Activated naive CD8-positive, alpha-beta T cell treated with anti-CD3 and anti-CD28 coated beads, Interleukin-2, amount 10 ng/mL, durations not matched to agents 7 days and 5 days (primary cell): ENCODE data around the gene ZNF770. TPM values are rescaled to one million over a fixed set of nuclear protein-coding genes. Genes with fewer than 3 reads are reported as not detected.
"Not testable (repeated sequence)": the region's sequence is repeated elsewhere in the genome, so short reads cannot be mapped to it uniquely, and the experiment has no call there.

Source experiments
- ATAC-seq: fragments of 150-1000 bp; cut with Tn5 transposase; one replicate; pipeline ENCODE4 v1.10.0; 2021; ENCODE audit warnings: low read depth, moderate library complexity
- POLR2A ChIA-PET: fragments of 350-600 bp; sonication (Branson Sonifier 250); formaldehyde crosslinking; loops from one replicate; lab custom pipeline; 2021; ENCODE audit warnings: antibody characterized with exemption; lab: Charles Lee
- DNase-seq: peaks from one replicate; pipeline ENCODE4 v3.0.0; 2021
- H3K27ac Mint-ChIP-seq: one replicate; pipeline ENCODE4 v1.8.0; 2022; ENCODE audit warnings: mild to moderate bottlenecking, mixed read lengths
- H3K27me3 Mint-ChIP-seq: one replicate; pipeline ENCODE4 v1.8.0; 2022; ENCODE audit warnings: mild to moderate bottlenecking, moderate library complexity, mixed read lengths
- H3K36me3 Mint-ChIP-seq: one replicate; pipeline ENCODE4 v1.8.0; 2021; ENCODE audit warnings: mild to moderate bottlenecking, mixed read lengths
- H3K4me1 Mint-ChIP-seq: one replicate; pipeline ENCODE4 v1.8.0; 2021; ENCODE audit warnings: mixed read lengths
- H3K4me3 Mint-ChIP-seq: one replicate; pipeline ENCODE4 v1.8.0; 2022; ENCODE audit warnings: mild to moderate bottlenecking, moderate library complexity, mixed read lengths
- H3K9me3 Mint-ChIP-seq: one replicate; pipeline ENCODE4 v1.8.0; 2021; ENCODE audit warnings: mixed read lengths
- total RNA-seq, 2 experiments: library from RNA; stranded (reverse); gene quantifications; one replicate each; pipeline ENCODE4 v1.2.3, GENCODE V29; 2021

ZNF770 gene
- total RNA-seq, 2 experiments from 2014 or later, result 43.3 to 50.2 TPM

DNA sequence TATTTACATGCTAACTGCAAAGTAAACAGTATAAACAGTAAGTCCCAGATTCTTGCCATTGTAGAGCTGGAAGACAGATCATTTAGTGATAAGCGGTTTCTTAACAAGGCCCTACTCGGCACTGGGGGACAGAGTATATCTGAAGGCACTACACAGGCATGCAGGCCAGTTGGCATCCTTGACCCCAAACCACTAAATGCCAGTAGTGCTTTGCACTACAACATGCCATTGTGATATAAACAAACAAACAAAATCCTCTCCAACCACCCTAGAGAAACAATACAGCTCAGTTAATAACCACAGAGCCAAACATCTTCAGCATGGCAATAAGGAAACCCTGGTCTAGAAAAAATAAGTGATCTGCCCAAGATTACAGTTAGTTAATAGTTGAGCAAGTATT is 23.8 kb downstream of the ZNF770 start:
- H3K27me3 Mint-ChIP-seq, result no peaks in the 10 kb centered on the region
- H3K9me3 Mint-ChIP-seq, result no peaks in the 10 kb centered on the region
- no peak for ATAC-seq
- no peak overlapping the region for H3K27ac Mint-ChIP-seq
- peaks cover 17% of the 10 kb centered on the region for H3K36me3 Mint-ChIP-seq
- H3K4me1 Mint-ChIP-seq, result peaks cover 28% of the 10 kb centered on the region
- no peak for DNase-seq
- POLR2A ChIA-PET, result no interaction called here
- no peak overlapping the region for H3K4me3 Mint-ChIP-seq

DNA sequence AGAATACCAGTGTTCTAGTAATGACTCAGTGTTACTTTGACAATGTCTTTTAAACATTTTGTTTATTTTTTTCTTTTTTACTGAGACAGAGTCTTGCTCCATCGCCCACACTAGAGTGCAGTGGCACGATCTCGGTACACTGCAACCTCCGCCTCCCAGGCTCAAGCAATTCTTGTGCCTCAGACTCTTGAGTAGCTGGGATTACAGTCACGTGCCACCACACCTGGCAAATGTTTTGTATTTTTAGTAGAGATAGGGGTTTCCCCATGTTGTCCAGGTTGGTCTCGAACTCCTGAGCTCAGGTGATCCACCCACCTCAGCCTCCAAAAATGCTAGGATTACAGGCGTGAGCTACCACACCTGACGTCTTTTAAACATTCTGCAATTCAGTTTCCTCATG is 34.2 kb downstream of the ZNF770 start:
- POLR2A ChIA-PET, result no interaction called here
- H3K4me3 Mint-ChIP-seq, result no peak overlapping the region
- no peaks in the 10 kb centered on the region for H3K9me3 Mint-ChIP-seq
- no peak overlapping the region for H3K27ac Mint-ChIP-seq
- H3K36me3 Mint-ChIP-seq, result peaks cover 11% of the 10 kb centered on the region
- no peaks in the 10 kb centered on the region for H3K4me1 Mint-ChIP-seq
- DNase-seq (no peak), ATAC-seq (no peak)
- no peaks in the 10 kb centered on the region for H3K27me3 Mint-ChIP-seq

DNA sequence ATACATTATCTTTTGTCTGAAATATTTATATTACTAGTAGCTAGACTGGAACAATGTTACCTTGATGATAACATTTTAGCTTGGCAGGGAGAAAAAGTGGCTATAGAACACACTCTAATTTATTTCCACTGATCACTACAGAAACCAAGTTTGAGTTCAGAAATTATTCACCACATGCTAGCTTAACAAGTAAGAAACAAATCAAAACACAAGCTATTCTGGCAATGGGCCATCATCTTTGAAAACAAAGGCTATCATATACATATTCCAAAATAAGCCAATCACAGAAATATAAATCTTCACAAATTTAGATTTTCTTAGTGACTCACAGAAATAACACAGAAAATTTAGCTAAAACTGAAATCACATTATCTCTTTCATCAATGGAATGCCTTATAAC is 35.6 kb downstream of the ZNF770 start:
- ATAC-seq (no peak), DNase-seq (no peak)
- Mint-ChIP-seq H3K4me1 (no peaks in the 10 kb centered on the region), H3K9me3 (no peaks in the 10 kb centered on the region), H3K36me3 (peaks cover 11% of the 10 kb centered on the region), H3K27me3 (no peaks in the 10 kb centered on the region), H3K27ac (no peak overlapping the region), H3K4me3 (no peak overlapping the region)
- POLR2A ChIA-PET, result interaction anchor here (0.5 kb wide), 1 partner anchor 1241 kb away, joined by 4 read pairs; no protein-coding TSS in a partner anchor

DNA sequence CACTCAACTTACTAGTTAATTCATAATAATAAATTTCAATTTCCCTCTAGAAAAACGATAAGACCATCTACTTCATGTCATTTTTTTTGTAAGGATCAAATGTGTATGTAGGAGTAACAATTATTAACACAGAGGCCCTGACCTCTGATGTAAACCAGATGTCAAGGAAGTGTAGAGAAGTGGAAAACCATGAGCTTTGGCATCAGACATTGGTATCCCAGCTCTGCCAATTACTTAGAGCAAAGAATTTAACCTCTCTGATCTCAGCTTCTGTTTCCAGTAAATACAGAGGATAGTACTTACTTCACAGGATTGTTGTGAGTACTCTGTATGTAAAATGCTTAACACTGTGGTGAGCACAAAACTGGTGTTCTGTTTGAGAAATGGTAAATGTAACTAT is 36.1 kb downstream of the ZNF770 start:
- Mint-ChIP-seq H3K27ac (no peak overlapping the region), H3K9me3 (no peaks in the 10 kb centered on the region), H3K27me3 (no peaks in the 10 kb centered on the region), H3K4me3 (no peak overlapping the region), H3K36me3 (peaks cover 11% of the 10 kb centered on the region), H3K4me1 (no peaks in the 10 kb centered on the region)
- POLR2A ChIA-PET, result interaction anchor here (0.5 kb wide), 1 partner anchor 1241 kb away, joined by 4 read pairs; no protein-coding TSS in a partner anchor
- ATAC-seq (no peak), DNase-seq (no peak)

DNA sequence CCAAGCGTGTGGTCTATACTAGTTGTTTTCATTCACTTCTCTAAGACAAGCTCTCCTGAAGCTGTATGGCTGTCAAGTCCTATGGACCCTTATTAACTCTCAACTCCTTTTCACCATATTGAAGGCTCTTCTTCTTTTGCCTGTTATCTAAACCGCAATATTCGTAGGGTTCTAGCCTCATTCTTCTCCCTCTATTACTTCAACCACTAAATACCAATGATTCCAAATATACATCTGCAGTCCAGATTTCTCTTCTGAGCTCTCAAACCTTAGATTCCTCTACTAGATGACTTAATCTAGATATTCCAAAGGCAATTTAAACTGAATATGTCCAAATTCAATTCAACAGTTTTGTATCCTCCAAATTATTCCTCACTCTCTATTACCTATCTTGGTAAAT is 43.2 kb downstream of the ZNF770 start:
- Mint-ChIP-seq H3K9me3 (no peaks in the 10 kb centered on the region), H3K4me1 (no peaks in the 10 kb centered on the region), H3K27me3 (no peaks in the 10 kb centered on the region), H3K27ac (no peak overlapping the region), H3K4me3 (no peak overlapping the region), H3K36me3 (peaks cover 4% of the 10 kb centered on the region)
- ATAC-seq, result no peak
- POLR2A ChIA-PET, result no interaction called here
- DNase-seq, result no peak

DNA sequence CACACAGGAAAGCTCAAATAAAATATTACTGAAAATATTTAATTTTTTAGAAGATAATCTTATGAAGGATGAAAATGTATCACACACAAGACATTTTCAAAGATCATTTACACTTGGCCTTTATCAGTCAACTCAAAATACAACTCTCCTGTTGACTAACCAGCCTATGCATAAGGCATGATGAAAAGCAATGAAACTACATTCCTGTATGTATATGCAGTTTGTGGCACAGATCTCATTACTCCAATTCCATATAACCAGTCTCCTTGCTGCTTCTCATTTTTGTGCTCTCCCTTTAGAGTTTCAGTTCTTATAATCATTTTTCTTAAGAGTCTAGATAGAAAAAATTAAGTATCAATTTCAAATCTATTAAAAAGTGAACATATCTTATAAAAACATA is 44.4 kb downstream of the ZNF770 start:
- H3K27ac Mint-ChIP-seq, result no peak overlapping the region
- POLR2A ChIA-PET, result no interaction called here
- no peaks in the 10 kb centered on the region for H3K9me3 Mint-ChIP-seq
- no peak for DNase-seq
- H3K36me3 Mint-ChIP-seq, result peaks cover 4% of the 10 kb centered on the region
- no peaks in the 10 kb centered on the region for H3K4me1 Mint-ChIP-seq
- no peak for ATAC-seq
- H3K27me3 Mint-ChIP-seq, result no peaks in the 10 kb centered on the region
- no peak overlapping the region for H3K4me3 Mint-ChIP-seq

DNA sequence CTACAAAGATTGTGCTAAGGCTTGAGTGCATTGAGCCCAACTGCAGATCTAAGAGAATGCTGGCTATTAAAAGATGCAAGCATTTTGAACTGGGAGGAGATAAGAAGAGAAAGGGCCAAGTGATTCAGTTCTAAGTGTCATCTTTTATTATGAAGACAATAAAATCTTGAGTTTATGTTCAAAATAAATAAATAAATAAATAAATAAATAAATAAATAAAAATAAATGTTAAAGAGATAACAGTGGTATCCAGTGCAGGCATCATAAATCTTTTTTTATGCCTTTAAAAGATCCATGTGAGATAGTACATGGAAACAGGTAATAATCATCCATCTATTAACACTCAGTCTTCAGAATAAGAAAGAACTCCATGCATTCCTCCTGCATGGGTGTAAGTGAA is 44.8 kb downstream of the ZNF770 start:
- POLR2A ChIA-PET, H3K9me3 Mint-ChIP-seq, H3K27me3 Mint-ChIP-seq, H3K27ac Mint-ChIP-seq, DNase-seq, H3K36me3 Mint-ChIP-seq, H3K4me3 Mint-ChIP-seq, H3K4me1 Mint-ChIP-seq, ATAC-seq: not testable (repeated sequence)

DNA sequence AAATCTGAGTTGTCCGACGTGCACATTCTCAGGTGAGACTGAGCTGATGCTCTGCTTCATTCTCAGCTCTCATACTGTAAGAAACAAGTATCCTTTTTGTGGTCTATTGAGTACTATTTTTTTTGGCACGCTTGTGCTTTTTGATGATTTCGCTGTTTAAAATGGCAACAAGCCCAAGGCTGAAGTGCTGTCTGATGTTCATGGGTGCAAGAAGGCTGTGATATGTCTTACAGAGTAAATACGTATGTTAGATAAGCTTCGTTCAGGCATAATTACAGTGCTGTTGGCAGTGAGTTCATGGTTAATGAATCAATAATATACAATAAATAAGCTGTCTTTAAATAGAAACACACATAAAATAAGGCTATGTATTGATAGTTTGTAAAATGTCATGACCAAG is 45.7 kb downstream of the ZNF770 start:
- Mint-ChIP-seq H3K9me3 (no peaks in the 10 kb centered on the region), H3K27ac (no peak overlapping the region), H3K4me1 (no peaks in the 10 kb centered on the region), H3K27me3 (no peaks in the 10 kb centered on the region), H3K4me3 (no peak overlapping the region), H3K36me3 (peaks cover 4% of the 10 kb centered on the region)
- DNase-seq, result no peak
- POLR2A ChIA-PET, result no interaction called here
- no peak for ATAC-seq

DNA sequence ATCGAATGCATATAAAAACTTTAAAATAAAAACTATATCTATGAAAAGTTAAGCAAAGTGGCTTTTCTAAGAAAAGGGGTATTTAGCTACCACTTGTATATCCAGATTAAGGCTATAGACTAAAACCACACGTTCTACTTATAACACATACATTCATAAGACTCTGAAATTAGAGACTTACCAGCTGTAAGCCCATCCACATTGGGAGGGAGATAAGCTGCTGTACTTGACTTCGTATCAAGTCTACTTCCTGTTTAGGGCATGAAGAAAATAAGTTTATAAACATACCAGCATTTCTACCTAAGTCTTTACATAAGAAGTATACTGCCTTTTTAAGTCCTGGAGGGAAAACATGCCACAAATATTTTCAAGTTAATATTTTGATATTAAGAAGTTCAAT is 46.3 kb downstream of the ZNF770 start:
- Mint-ChIP-seq H3K9me3 (no peaks in the 10 kb centered on the region), H3K27ac (no peak overlapping the region), H3K36me3 (peaks cover 4% of the 10 kb centered on the region), H3K27me3 (no peaks in the 10 kb centered on the region), H3K4me1 (no peaks in the 10 kb centered on the region), H3K4me3 (no peak overlapping the region)
- POLR2A ChIA-PET, result no interaction called here
- ATAC-seq (no peak), DNase-seq (no peak)

DNA sequence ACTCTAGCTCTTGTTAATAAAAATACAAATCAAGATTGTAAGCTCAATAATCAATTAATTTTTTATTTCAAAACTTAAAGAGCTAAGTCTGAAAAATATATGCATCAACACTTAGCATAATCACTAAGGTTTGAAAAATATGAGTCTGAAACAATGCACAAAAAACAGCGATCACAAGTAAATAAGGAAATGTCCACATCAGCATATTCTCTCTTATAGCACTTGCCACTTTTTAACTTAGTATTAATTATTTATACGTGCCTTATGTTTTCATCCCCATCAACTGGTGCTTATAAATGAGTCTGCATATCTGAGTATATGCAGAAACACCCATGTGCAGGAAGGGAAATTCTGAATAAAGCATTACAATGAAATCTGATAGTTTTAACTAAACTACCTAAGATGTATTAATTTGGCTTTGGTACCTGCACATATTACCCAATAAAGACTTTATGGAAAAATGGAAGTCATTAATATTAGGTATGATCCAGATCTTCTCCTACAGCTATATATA is 46.8 kb downstream of the ZNF770 start:
- POLR2A ChIA-PET, result no interaction called here
- DNase-seq, result no peak
- Mint-ChIP-seq H3K4me1 (no peaks in the 10 kb centered on the region), H3K27me3 (no peaks in the 10 kb centered on the region), H3K27ac (no peak overlapping the region), H3K9me3 (no peaks in the 10 kb centered on the region), H3K36me3 (peaks cover 4% of the 10 kb centered on the region), H3K4me3 (no peak overlapping the region)
- ATAC-seq, result no peak

DNA sequence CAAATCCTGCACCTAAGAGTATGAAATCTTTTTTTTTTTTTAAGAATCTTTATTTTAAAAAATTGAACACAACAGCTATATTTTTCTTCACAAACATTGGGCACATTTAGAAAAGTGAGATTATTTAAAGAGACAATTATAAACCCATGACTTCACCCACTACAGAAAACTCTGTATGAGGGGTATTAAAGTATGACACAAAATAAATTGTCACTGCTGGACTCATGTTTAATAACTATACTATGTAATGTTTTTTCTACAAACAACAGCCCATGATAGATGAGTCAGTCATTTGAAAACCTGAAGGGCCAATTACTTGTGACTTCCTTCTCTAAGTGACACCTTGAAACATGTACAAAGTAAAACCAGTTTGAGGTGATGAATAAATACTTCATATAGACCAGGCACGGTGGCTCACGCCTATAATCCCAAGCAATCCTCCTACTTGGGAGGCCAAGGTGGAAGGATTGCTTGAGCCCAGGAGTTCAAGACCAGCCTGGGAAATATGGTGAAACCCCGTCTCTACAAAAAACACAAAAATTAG is 54.6 kb downstream of the ZNF770 start:
- H3K27me3 Mint-ChIP-seq, result no peaks in the 10 kb centered on the region
- no peak overlapping the region for H3K27ac Mint-ChIP-seq
- no peak overlapping the region for H3K4me3 Mint-ChIP-seq

DNA sequence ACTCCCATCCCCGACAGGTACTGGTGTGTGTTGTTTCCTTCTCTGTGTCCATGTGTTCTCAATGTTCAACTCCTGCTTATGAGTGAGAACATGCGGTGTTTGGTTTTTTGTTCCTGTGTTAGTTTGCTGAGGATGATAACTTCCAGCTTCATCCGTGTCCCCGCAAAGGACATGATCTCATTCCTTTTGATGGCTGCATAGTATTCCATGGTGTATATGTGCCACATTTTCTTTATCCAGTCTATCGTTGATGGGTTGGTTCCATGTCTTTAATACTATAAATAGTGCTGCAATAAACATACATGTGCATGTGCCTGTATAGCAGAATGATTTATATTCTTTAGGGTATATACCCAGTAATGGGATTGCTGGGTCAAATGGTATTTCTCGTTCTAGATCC is 59.7 kb downstream of the ZNF770 start:
- H3K27me3 Mint-ChIP-seq, H3K4me1 Mint-ChIP-seq, DNase-seq, H3K4me3 Mint-ChIP-seq, H3K9me3 Mint-ChIP-seq, ATAC-seq, H3K27ac Mint-ChIP-seq, POLR2A ChIA-PET: not testable (repeated sequence)
- H3K36me3 Mint-ChIP-seq, result peaks cover 36% of the 10 kb centered on the region

More for the DNA sequence above, 54.6 kb downstream of the ZNF770 start:
- POLR2A ChIA-PET, result no interaction called here
- no peaks in the 10 kb centered on the region for H3K9me3 Mint-ChIP-seq
- H3K36me3 Mint-ChIP-seq, result peaks cover 28% of the 10 kb centered on the region
- H3K4me1 Mint-ChIP-seq, result peaks cover 2% of the 10 kb centered on the region
- ATAC-seq (no peak), DNase-seq (no peak)
